Stimulated activated CD4-positive, alpha-beta T cell treated with anti-CD3 and anti-CD28 coated beads, Interleukin-1b, Interleukin-23, amount 100 ng/mL, for 4 hours (primary cell): ENCODE results near the gene DUS1L.
"Not testable (repeated sequence)": the region's sequence is repeated elsewhere in the genome, so short reads cannot be mapped to it uniquely, and the experiment has no call there.

ENCODE experiments used
- DNase-seq, 2 donors: peaks; one replicate each; pipeline ENCODE4 v3.0.0-alpha.2; 2020; ENCODE audit warnings: low read depth in 2 of 2

DUS1L gene

GRCh38 chr17:82039695-82040299 lies 25.8 kb downstream of the DUS1L start:
- DNase-seq = no peak

GRCh38 chr17:82038796-82039409 lies 26.7 kb downstream of the DUS1L start:
- DNase-seq = not testable (repeated sequence)

- no peak for DNase-seq
Observed at GRCh38 chr17:82037889-82038195, 27.8 kb downstream of the DUS1L start.

- DNase-seq = peak; percentile 80 to 92
Observed at GRCh38 chr17:82037092-82037888, 28.3 kb downstream of the DUS1L start, which contains the start of gene DCXR. Gene DCXR (minus strand): TSS chr17:82037697. CDS start chr17:82037682, 15 bp downstream.

- no peak for DNase-seq
Observed at GRCh38 chr17:82036634-82037091, 28.9 kb downstream of the DUS1L start.

- DNase-seq = no peak
Observed at GRCh38 chr17:82035956-82036633, 29.5 kb downstream of the DUS1L start.

GRCh38 chr17:82035488-82035887 lies 30.1 kb downstream of the DUS1L start:
- no peak for DNase-seq

GRCh38 chr17:82034371-82035011 lies 31.1 kb downstream of the DUS1L start:
- no peak for DNase-seq

- DNase-seq = no peak
Observed at GRCh38 chr17:82033359-82034085, 32.1 kb downstream of the DUS1L start.

GRCh38 chr17:82031885-82032627 lies 33.5 kb downstream of the DUS1L start:
- DNase-seq = no peak

GRCh38 chr17:82031303-82031884 lies 34.2 kb downstream of the DUS1L start, which contains the start of gene RAC3:
Gene RAC3 (plus strand): TSS chr17:82031678. CDS start chr17:82031762, 84 bp downstream.
- no peak for DNase-seq

- DNase-seq = peak; percentile 72 to 77
Observed at GRCh38 chr17:82030470-82031302, 34.9 kb downstream of the DUS1L start.

- no peak for DNase-seq
Observed at GRCh38 chr17:82029990-82030469, 35.6 kb downstream of the DUS1L start.

- DNase-seq = no peak
Observed at GRCh38 chr17:82029391-82029790, 36.2 kb downstream of the DUS1L start.

GRCh38 chr17:82028966-82029365 lies 36.6 kb downstream of the DUS1L start:
- no peak for DNase-seq

- DNase-seq = no peak
Observed at GRCh38 chr17:82028246-82028645, 37.4 kb downstream of the DUS1L start.

GRCh38 chr17:82025401-82026107 lies 40.0 kb downstream of the DUS1L start:
- DNase-seq = no peak

GRCh38 chr17:82024859-82025258 lies 40.7 kb downstream of the DUS1L start:
- no peak for DNase-seq
